Lower leg skin (tissue), 4 donors: ENCODE results near the gene NMT1. TPM values are rescaled to one million over a fixed set of nuclear protein-coding genes. Genes with fewer than 3 reads are reported as not detected.
A peak's percentile ranks its signal among the peaks of the same experiment; 100 is the strongest.

Experiments
- DNase-seq, 2 donors: peaks; one replicate each; pipeline ENCODE4 v3.0.0-alpha.2; 2019; ENCODE audit warnings: low spot score in 2 of 2
- H3K4me3 ChIP-seq: fragments of 200-600 bp; sonication (generic); 2 replicates; pipeline ENCODE4 v1.5.1; 2017; ENCODE audit warnings: mild to moderate bottlenecking, low read depth; ENCODE audit not compliant: poor library complexity, severe bottlenecking
- POLR2A ChIP-seq, 2 donors: fragments of 450-650 bp; IDR thresholded peaks; one replicate each; pipeline ENCODE4 v1.6.1; 2016 to 2017; ENCODE audit warnings: antibody characterized with exemption in 2 of 2, mild to moderate bottlenecking in 1 of 2, moderate library complexity in 1 of 2
- WGBS, 2 donors: methylation state at CpG; one replicate each; pipeline ENCODE4 v1.1.5; 2018; 5-methylcytosine and 5-hydroxymethylcytosine counted together
- intact Hi-C: fragments of 100-400 bp; cut with DNase I; formaldehyde crosslinking; loops from one replicate; pipeline ENCODE4 v1.15.0; 2023; ENCODE audit warnings: low total_unique reads
- total RNA-seq, 4 donors: library from RNA; depleted of rRNA; stranded (reverse); fragments of >200 nt; gene quantifications; one replicate each; pipeline ENCODE4 v1.1.0, GENCODE V29; 2016
- TF ChIP-seq, protein P1 (sequence below), 3 donors: fragments of 450-650 bp; IDR thresholded peaks; one replicate each; pipeline ENCODE4 v1.5.1; 2016; ENCODE audit warnings: antibody characterized with exemption in 3 of 3, mild to moderate bottlenecking in 3 of 3, moderate library complexity in 2 of 3

The NMT1 gene
- 100 to 1,000 TPM in 1 of 4 donors, 10 to 100 TPM in 3; 37.3 to 101 (median 60.3) TPM for total RNA-seq

DNA sequence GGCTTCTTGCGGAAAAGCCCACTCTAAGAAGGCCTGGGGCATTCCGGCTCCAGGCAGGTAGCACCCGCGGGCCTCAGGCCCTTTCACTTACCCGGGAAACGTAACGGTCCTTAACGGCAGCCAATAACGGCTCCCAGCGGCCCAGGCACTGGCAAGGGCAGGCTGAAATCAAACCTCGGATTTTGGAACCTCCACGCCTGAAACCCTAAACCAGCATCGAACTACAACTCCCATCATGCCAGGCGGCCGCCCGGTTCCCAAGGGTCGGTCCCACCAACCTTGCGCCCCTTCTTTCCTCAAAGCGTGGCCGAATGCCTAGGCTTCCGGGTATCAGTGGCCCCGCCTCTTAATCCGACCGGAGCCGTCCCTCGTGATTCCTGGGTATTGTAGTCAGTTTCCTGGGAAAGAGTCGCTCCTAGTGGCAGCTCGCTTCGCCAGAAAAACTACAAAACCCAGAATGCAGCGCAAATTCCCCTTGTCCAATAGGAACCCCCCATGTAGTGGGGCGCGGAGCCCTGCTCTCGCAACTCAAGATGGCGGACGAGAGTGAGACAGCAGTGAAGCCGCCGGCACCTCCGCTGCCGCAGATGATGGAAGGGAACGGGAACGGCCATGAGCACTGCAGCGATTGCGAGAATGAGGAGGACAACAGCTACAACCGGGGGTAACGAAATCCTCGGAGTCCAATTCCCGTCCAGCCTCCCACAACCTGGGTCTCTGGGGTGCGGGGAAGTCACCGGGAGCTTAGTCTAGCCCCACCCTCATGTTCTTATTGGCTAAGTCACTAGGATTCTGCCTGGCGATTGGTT lies at the start of gene NMT1:
Gene NMT1 (plus strand): TSS at position 521 of the 809 bp plus-strand sequence. CDS start 13 bp downstream, at position 534.
- intact Hi-C loops = no loop called here
- H3K4me3 ChIP-seq = peak within 1 kb of the TSS; percentile 84
- WGBS, 2 donors = 0% methylated on average over 41 to 50 of the region's 50 CpGs
- peak; percentile 99 to 100 for DNase-seq
- TF ChIP-seq, protein P1, sequence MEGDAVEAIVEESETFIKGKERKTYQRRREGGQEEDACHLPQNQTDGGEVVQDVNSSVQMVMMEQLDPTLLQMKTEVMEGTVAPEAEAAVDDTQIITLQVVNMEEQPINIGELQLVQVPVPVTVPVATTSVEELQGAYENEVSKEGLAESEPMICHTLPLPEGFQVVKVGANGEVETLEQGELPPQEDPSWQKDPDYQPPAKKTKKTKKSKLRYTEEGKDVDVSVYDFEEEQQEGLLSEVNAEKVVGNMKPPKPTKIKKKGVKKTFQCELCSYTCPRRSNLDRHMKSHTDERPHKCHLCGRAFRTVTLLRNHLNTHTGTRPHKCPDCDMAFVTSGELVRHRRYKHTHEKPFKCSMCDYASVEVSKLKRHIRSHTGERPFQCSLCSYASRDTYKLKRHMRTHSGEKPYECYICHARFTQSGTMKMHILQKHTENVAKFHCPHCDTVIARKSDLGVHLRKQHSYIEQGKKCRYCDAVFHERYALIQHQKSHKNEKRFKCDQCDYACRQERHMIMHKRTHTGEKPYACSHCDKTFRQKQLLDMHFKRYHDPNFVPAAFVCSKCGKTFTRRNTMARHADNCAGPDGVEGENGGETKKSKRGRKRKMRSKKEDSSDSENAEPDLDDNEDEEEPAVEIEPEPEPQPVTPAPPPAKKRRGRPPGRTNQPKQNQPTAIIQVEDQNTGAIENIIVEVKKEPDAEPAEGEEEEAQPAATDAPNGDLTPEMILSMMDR (IDR thresholded peaks at IDR 0.05) = no peak
- TF ChIP-seq POLR2A (IDR thresholded peaks at IDR 0.05) = peak in 1 of 2 donors; percentile 57

DNA sequence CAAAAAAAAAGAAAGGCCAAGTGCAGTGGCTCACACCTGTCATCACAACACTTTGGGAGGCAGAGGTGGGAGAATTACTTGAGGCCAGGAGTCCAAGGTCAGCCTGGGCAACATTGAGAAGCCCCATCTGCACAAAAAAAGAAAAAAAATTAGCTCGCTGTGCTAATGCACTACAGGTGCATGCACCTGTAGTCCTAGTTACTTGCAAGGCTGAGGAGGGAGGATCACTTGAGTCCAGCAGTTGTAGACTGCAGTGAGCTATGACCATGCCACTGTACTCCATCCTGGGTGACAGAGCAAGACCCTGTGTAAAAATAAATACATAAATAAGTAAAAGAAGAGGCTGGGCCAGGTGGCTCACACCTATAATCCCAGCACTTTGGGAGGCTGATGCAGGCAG lies 49.4 kb upstream of the NMT1 start:
- intact Hi-C loops = no loop called here
- WGBS, 2 donors = 100% methylated on average over 1 of the region's 1 CpG
- no peak for TF ChIP-seq POLR2A (IDR thresholded peaks at IDR 0.05)
- H3K4me3 ChIP-seq = no peak overlapping the region
- DNase-seq = no peak

DNA sequence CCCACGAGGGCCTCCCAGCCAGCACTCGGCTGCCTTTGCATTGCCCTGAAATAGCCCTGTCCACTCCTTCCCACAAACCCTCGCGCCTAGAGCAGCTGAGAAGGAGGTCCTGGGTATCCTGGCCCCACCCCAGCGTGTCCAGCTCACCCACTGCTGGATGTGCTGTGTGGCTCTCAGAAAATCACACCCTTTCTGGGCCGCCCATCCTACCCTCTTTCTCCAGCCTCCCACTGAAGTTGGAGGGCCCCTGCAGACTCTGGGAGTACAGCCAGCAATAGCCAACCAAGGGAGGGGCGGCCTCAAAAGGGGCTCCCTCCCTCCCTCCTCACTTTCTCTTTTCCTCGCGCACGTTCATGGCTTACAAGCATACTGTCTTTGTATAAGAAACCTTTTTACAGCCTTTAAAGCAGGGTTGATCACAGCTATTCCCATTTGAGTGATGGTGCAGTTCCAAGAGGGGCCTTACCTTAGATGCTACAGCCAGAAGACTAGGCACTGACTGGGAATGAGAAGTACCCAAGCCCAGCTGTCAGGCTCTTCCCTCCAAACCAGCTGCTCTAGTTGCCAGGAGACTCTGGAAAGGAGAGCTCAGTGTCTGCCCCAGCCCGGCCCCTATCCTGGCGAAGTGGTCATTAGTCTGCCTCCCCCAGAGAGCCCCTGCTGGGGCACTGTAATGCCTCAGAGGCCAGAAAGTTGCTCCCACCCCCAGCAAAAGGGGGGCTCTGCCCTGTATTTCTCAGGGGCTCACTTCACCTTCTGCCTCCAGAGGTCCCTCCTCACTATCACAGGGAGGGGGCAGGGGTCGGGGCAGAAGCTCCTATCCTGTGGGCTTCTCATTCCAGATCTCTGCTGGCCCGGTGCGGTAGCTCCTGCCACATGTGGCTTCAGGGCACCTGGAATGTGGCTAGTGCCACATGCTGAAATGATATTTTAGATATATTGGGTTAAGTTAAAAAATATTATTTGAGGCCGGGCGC lies 47.8 kb upstream of the NMT1 start:
- DNase-seq = no peak
- intact Hi-C loops = no loop called here
- 73 to 79% methylated on average over 17 of the region's 17 CpGs for WGBS, 2 donors
- no peak for TF ChIP-seq POLR2A (IDR thresholded peaks at IDR 0.05)
- no peak overlapping the region for H3K4me3 ChIP-seq

DNA sequence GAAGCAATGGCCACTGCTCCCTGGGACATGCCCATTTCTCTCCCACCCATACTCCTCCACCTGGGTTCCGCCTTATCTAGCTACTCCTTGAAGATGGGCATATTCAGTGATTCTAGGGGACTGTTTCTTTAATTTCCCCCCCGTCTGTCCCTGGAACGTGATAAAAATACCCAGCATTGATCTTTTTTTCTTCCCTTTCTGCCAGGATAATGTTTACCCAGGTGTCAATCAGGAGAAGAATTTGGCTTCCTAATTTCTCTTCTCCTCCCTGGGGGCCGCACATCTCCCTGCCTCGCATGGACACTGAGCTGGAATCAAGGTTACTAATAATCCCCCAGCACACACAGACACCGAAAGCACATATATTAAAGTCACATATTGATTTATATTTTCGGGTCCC lies 44.9 kb upstream of the NMT1 start:
- intact Hi-C loops = no loop called here
- TF ChIP-seq POLR2A (IDR thresholded peaks at IDR 0.05) = no peak
- TF ChIP-seq, protein P1 (IDR thresholded peaks at IDR 0.05) = no peak
- no peak for DNase-seq
- no peak overlapping the region for H3K4me3 ChIP-seq
- WGBS, 2 donors = 71 to 73% methylated on average over 7 of the region's 7 CpGs

DNA sequence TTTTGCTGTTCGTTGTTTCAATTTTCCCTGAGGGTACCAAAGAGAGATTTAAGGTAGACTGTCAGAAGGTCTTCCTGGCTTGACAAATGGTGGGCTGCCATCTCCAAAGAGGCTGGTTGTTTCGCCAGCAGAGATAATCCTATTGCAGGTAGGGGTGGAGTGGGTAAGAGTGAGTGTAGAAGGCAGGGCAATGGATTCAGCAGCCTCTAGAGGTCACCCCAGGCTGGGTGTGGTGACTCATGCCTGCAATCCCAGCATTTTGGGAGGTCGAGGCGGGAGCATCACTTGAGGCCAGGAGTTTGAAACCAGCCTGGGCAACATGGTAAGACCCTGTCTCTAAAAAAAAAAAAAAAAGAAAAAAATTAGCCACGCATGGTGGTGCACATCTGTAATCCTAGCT lies 44.3 kb upstream of the NMT1 start:
- TF ChIP-seq, protein P1 (IDR thresholded peaks at IDR 0.05) = no peak
- no peak for TF ChIP-seq POLR2A (IDR thresholded peaks at IDR 0.05)
- H3K4me3 ChIP-seq = no peak overlapping the region
- intact Hi-C loops = no loop called here

DNA sequence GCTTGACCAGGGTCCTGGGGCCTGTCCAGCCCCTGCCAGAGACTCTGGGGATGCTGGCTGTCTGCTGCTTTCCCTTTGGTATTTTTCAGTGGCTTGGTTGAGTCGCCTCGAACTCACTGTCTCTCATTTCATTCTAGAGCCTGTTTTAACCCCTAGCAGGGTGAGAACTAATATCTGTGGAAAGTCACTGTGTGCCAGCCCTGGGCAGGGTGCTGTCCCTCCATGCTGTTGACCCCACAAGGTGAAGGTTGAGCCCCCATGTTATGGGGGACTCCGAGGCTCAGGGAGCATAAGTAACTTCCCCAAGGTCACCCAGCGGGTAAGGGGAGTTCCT lies 42.6 kb upstream of the NMT1 start:
- no peak for TF ChIP-seq POLR2A (IDR thresholded peaks at IDR 0.05)
- TF ChIP-seq, protein P1 (IDR thresholded peaks at IDR 0.05) = no peak
- no peak overlapping the region for H3K4me3 ChIP-seq
- no peak for DNase-seq
- 13 to 37% methylated on average over 3 to 4 of the region's 4 CpGs for WGBS, 2 donors
- intact Hi-C loops = no loop called here

More for the DNA sequence above, 44.3 kb upstream of the NMT1 start:
- WGBS, 2 donors = 63 to 71% methylated on average over 5 of the region's 5 CpGs
- no peak for DNase-seq
